Right ventricle myocardium inferior (tissue), 1 donor: ENCODE results near the gene ANKFY1. TPM values are rescaled to one million over a fixed set of nuclear protein-coding genes. Genes with fewer than 3 reads are reported as not detected.

Experiments used
- total RNA-seq: library from RNA; stranded (reverse); fragmentation: NEBNext Ultra II Directional; extraction: Animal tissue kit (Norgen Biotek cat#: 25700); gene quantifications from one replicate; pipeline ENCODE4 v1.2.1, GENCODE V29; 2021
- donor health status: DM: no; HTN: yes; CAD: no; lungs with severe emphysema.

The ANKFY1 gene
- total RNA-seq, 1 donor from 2014 or later = 23.3 TPM

Other genes with a start within 250 kb of the ANKFY1 start
- 30.4 TPM for gene ZZEF1, start 120.9 kb downstream of the ANKFY1 start, total RNA-seq
- 7.5 TPM for gene CYB5D2, start 120.8 kb downstream of the ANKFY1 start, total RNA-seq
- gene UBE2G1, start 102.7 kb upstream of the ANKFY1 start, total RNA-seq = 106 TPM
- 0.35 TPM for gene SPNS3, start 170.0 kb upstream of the ANKFY1 start, total RNA-seq
- gene SPNS2, start 234.9 kb upstream of the ANKFY1 start, total RNA-seq = 12.4 TPM